GM12878 (cell line): ENCODE results near the gene LTC4S. TPM values are rescaled to one million over a fixed set of nuclear protein-coding genes. Genes with fewer than 3 reads are reported as not detected.

ENCODE experiments used
- MEF2A ChIP-seq: IDR thresholded peaks from 2 replicates; pipeline ENCODE4 v1.6.1; 2011; ENCODE audit warnings: low read depth, mild to moderate bottlenecking, low read length, moderate library complexity; ENCODE audit not compliant: insufficient read depth
- NR2C2 ChIP-seq: IDR thresholded peaks from 2 replicates; pipeline ENCODE4 v1.6.1; 2011; ENCODE audit warnings: borderline replicate concordance, low read depth; ENCODE audit not compliant: control insufficient read depth, insufficient read length
- STAT1 ChIP-seq: fragments of 450-650 bp; conservative IDR thresholded peaks from 2 replicates; pipeline ENCODE4 v1.6.1; 2014; ENCODE audit warnings: antibody characterized with exemption, mild to moderate bottlenecking
- TBL1XR1 ChIP-seq: IDR thresholded peaks from 2 replicates; pipeline ENCODE4 v1.6.1; 2012; ENCODE audit warnings: low read depth, low read length, improper control_type of control experiment
- ZBED1 ChIP-seq: IDR thresholded peaks from 2 replicates; pipeline ENCODE4 v1.6.1; 2016; ENCODE audit warnings: borderline replicate concordance
- polyA plus RNA-seq, 11 experiments: library from polyadenylated mRNA; depleted of rRNA in 4 of 11; unstranded in 6 of 11; stranded (reverse) in 5 of 11; fragments of >200 nt; fragmentation: Nextera tagmentation in 4 of 11; fragmentation: Illumina TruSeq in 1 of 11; extraction: Ambion mirVana in 4 of 11; extraction: Trizol in 1 of 11; gene quantifications; 1 replicate in 1 of 11; 2 replicates in 10 of 11; pipeline versions ENCODE4 v1.2.1 to v1.2.3, GENCODE V29; 2011 to 2016; ENCODE audit warnings: inconsistent platforms in 2 of 11, missing spikeins in 2 of 11, low read depth in 1 of 11
- total RNA-seq, 4 experiments: library from RNA; depleted of rRNA in 3 of 4; stranded (reverse); fragments of >200 nt in 3 of 4; fragmentation: Illumina TruSeq in 1 of 4; extraction: Trizol in 1 of 4; gene quantifications; 2 replicates each; pipeline versions ENCODE4 v1.2.1 to v1.2.3, GENCODE V29; 2013 to 2021
- TF ChIP-seq, protein P1 (sequence below), 3 experiments: IDR thresholded peaks in 2 of 3; conservative IDR thresholded peaks in 1 of 3; 2 replicates each; pipeline ENCODE4 v1.5.1; 2011; ENCODE audit warnings: low read depth in 3 of 3, low read length in 3 of 3, mild to moderate bottlenecking in 3 of 3, control low read depth in 2 of 3, moderate library complexity in 2 of 3, inconsistent platforms in 1 of 3, mixed read lengths in 1 of 3; ENCODE audit not compliant: control insufficient read depth in 2 of 3, insufficient read depth in 1 of 3; ENCODE audit errors: extremely low read depth in 1 of 3
- TF ChIP-seq, protein P2 (sequence below): IDR thresholded peaks from 2 replicates; pipeline ENCODE4 v1.6.1; 2012; ENCODE audit warnings: improper control_type of control experiment, low read depth, low read length; ENCODE audit not compliant: insufficient replicate concordance

The LTC4S gene
- total and polyA plus RNA-seq, 10 of the 15 experiments (the other 5 are each of a cell fraction or from before 2014, with no cell fraction given): 0.78 to 3.6 (median 1.8) TPM; not detected in 5

DNA sequence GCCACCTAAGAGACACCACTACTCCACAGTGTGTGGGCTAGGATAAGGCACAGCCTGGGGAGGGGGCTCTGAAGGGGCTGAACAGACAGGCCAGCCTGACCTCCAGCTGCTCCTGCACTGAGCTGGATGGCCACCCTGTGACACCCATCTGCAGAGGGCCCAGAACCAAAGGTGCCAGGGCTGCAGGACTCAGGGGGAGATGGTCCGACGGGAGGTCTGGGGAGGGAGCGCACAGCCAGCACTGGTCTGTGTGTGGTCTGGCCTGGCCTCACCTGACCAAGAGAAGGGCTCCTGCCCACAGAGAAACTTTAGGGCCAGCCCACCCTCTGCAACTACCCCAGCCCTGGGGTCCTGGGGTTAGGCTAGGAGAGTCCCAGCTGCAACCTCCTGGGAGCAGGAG, 789 bp downstream of the LTC4S start (continued):
- TF ChIP-seq, protein P1, sequence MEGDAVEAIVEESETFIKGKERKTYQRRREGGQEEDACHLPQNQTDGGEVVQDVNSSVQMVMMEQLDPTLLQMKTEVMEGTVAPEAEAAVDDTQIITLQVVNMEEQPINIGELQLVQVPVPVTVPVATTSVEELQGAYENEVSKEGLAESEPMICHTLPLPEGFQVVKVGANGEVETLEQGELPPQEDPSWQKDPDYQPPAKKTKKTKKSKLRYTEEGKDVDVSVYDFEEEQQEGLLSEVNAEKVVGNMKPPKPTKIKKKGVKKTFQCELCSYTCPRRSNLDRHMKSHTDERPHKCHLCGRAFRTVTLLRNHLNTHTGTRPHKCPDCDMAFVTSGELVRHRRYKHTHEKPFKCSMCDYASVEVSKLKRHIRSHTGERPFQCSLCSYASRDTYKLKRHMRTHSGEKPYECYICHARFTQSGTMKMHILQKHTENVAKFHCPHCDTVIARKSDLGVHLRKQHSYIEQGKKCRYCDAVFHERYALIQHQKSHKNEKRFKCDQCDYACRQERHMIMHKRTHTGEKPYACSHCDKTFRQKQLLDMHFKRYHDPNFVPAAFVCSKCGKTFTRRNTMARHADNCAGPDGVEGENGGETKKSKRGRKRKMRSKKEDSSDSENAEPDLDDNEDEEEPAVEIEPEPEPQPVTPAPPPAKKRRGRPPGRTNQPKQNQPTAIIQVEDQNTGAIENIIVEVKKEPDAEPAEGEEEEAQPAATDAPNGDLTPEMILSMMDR (IDR thresholded peaks at IDR 0.05 in 2 of 3, conservative IDR thresholded peaks at IDR 0.05 in 1 of 3; ENCODE audit: control insufficient read depth in 2 of 3, extremely low read depth in 1 of 3, insufficient read depth in 1 of 3, low read depth in 3 of 3, low read length in 3 of 3): no peak
- no peak for TF ChIP-seq NR2C2
- TF ChIP-seq ZBED1: no peak
- no peak for TF ChIP-seq MEF2A
- TF ChIP-seq, protein P2, sequence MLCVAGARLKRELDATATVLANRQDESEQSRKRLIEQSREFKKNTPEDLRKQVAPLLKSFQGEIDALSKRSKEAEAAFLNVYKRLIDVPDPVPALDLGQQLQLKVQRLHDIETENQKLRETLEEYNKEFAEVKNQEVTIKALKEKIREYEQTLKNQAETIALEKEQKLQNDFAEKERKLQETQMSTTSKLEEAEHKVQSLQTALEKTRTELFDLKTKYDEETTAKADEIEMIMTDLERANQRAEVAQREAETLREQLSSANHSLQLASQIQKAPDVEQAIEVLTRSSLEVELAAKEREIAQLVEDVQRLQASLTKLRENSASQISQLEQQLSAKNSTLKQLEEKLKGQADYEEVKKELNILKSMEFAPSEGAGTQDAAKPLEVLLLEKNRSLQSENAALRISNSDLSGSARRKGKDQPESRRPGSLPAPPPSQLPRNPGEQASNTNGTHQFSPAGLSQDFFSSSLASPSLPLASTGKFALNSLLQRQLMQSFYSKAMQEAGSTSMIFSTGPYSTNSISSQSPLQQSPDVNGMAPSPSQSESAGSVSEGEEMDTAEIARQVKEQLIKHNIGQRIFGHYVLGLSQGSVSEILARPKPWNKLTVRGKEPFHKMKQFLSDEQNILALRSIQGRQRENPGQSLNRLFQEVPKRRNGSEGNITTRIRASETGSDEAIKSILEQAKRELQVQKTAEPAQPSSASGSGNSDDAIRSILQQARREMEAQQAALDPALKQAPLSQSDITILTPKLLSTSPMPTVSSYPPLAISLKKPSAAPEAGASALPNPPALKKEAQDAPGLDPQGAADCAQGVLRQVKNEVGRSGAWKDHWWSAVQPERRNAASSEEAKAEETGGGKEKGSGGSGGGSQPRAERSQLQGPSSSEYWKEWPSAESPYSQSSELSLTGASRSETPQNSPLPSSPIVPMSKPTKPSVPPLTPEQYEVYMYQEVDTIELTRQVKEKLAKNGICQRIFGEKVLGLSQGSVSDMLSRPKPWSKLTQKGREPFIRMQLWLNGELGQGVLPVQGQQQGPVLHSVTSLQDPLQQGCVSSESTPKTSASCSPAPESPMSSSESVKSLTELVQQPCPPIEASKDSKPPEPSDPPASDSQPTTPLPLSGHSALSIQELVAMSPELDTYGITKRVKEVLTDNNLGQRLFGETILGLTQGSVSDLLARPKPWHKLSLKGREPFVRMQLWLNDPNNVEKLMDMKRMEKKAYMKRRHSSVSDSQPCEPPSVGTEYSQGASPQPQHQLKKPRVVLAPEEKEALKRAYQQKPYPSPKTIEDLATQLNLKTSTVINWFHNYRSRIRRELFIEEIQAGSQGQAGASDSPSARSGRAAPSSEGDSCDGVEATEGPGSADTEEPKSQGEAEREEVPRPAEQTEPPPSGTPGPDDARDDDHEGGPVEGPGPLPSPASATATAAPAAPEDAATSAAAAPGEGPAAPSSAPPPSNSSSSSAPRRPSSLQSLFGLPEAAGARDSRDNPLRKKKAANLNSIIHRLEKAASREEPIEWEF: no peak
- TF ChIP-seq TBL1XR1: no peak
- TF ChIP-seq STAT1: no peak
